ENCODE measurements around the gene SEMA3E. TPM values are rescaled to one million over a fixed set of nuclear protein-coding genes. Genes with fewer than 3 reads are reported as not detected.
"Not testable (repeated sequence)": the region's sequence is repeated elsewhere in the genome, so short reads cannot be mapped to it uniquely, and the experiment has no call there.

The SEMA3E gene
- total RNA-seq, 1 donor from 2014 or later, result 1.2 TPM

DNA sequence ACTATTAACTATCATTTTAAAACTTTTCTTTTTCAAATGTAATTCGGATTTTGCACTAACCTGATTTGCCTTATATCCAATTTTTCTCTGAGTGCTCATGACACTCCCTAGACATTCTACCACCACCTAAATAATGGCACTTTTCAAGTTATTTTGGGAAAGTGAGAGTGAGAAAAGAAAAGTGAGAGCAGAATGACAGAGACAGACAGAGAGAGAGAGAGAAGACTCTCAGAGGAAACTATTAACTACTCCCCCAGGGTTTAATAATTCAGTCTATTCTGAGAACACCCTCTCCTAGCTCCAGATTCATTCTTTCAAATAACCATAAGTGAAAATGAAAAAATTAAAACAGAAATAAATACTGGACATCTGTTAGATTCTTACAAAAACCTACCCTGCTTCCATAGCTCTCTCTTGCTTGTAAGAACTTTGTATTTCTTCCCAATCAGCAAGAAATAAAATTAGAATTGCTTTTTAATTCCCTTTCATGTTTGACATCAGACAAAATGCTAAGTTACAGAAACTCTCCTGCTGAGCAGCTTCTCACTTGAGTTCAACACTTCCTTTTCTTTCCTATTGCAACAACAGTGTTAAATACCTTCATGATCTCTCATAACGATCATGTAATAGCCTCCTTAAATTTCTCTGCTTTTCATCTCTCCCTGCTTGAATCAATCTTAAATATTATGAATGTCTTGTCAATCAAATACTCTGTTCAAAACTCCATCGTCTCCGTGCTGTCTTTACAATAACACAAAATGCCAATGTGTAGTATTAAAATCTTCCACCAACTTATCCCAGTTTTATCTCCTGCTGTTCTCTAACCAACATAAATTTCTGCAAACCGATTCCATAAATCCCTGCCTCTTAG is 191.7 kb downstream of the SEMA3E start:
- DNase-seq (ENCODE audit: extremely low read depth, low read depth, low spot score), result no peak

DNA sequence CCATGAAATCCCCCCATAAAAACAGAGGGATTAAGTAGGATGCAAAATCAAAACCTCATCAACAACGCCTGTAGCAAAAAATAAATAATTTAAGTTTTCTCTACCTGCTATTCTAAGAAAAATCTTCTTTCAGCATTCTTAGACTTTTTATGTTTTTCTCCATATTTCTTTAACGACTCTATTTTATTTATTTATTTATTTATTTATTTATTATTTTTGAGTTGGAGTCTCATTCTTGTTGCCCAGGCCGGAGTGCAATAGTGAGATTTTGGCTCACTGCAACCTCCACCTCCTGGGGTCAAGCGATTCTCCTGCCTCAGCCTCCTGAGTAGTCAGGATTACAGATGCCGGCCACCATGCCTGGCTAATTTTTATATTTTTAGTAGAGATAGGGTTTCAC is 192.5 kb downstream of the SEMA3E start:
- no peak for DNase-seq (ENCODE audit: extremely low read depth, low read depth, low spot score)

DNA sequence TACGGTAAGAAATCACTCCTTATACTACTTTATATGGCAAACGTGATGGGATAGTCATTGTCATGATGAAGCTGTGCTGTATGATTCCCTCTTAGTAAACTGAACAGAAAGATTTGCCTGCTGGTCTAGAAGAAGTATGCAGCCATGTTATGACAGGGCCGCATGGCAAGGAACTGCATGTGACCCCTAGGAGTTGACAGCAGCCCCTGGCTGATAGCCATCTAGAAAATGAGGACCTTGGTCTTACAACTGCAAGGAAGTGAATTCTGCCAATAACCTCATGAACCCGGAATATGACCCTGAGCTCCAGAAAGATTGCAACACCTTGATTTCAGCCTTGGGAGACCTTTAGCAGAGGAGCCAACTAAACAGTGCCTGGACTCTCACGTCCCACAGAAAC is 193.3 kb downstream of the SEMA3E start:
- no peak for DNase-seq (ENCODE audit: extremely low read depth, low read depth, low spot score)

DNA sequence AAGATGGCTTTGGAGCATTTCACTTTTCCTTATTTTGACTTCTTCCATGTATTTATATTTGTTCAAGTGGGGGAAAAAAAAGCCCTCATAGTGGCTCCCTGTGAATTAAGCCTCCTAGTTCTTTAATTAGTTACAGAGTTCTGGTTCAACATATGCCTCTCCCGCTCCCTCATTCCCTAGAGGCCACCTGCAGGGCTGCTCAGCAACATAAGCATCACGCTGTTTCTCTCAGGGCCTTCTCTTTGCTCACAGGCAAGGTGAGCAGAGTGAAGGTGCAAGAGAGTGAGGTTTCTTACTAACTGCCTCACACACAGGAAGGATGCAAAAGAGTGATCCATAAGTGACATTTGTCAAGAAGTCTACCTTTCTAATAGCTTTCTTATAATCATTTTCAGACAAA is 196.7 kb downstream of the SEMA3E start:
- no peak for DNase-seq (ENCODE audit: extremely low read depth, low read depth, low spot score)

DNA sequence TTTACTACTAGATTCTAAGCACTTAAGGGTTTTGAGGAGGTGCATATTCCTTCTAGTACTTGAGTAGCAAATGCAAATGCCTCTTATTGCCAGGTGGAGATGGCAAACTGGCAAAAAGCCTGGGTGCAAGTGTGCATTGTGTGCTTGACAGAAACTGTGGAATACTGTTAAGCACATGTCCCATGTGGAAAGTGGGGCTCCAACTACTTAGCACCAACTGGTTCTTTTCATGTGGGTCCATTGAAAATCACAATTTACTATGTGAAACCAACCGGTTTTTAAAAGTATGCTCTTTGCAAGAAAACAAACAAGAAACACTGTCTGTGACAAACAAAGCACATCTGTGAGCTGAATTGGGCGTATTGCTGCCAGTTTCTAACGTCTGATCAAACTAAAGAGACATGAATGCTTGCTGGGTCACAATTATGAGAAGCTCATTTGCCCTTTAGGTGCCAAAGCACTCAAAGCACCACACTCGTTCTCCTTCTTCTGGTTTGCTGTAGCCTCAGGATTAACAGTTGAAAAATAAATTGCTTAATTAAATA is 197.4 kb downstream of the SEMA3E start:
- DNase-seq (ENCODE audit: extremely low read depth, low read depth, low spot score), result no peak

DNA sequence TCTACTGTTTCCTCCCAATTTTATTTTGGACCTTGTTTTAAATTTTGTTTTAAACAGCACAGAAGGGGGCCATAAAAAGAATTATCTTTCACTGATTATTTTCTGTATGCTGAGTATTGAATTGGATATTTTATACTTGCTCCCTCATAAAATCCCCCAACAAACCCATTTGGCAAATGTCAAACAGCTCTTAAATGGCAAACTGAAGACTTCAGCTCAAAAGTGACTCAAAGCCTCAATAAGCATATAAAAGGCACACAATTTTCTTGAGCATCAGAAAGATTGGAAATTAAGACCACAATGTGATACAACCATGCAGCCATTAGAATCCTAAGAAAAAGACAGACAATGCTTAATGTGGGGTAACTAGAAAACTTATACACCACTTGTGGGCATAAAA is 199.2 kb downstream of the SEMA3E start:
- DNase-seq (ENCODE audit: extremely low read depth, low read depth, low spot score), result no peak

DNA sequence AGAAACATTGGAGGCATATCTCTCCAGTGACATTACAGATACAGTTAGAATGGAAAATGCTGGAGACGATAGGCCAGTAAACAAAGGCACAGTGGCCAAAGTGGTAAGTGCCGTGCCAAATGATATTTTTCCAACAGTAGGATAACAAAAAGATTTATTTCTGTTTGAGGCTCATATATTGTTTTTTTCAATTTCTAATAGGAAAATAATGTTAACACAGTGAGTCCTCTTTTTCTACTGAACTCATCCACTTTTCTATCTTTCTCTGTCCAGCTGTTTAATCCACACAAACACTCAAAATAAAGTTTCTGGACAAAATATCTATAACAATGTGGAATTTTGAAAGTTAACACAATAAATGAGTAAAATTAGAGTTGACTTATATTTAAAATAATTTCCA is 201.3 kb downstream of the SEMA3E start:
- DNase-seq (ENCODE audit: extremely low read depth, low read depth, low spot score), result no peak

DNA sequence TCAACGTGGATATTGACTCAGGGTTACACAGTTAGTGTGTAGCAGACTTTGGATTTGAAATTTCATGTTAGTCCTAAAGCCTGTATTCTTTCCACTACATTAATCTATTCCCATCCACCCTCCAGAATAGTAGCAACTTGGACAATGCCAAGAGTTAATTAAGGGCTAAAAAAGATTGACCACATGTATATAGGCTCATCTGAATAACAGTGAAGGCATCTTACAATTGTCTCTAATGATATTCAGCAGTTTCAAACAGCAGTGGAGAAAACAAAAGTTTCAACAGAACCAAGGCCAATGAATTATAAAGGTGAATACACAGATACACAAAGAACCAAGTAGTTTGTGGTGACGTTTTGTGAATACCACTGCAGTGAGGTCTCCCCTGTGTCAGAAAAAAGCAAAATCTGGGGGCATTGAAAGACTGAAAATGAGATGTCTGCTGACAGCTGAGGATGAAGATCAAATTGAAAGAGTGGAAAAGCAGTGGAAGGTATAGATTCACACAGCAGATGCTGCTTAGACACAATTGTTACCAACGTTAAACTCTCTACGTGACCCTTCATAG is 202.8 kb downstream of the SEMA3E start:
- no peak for DNase-seq (ENCODE audit: extremely low read depth, low read depth, low spot score)

DNA sequence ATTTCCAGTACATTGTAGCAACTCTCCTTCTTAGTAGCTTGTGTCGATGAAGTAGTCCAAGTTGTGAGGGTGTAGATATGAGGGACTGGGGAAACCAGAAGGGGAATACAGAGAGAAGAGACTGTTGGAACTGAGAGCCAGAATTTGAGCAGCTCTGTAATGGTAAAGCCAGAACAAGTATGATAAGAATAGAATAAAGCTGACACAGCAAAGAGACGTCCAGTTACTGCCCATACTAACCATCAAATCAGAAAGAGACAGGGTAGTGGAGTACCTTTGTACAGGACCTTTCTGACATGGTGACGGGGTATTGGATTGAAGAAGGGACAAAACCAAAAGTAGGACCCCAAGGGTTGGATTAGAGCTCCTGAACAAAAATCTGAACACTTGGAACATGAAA is 206.0 kb downstream of the SEMA3E start:
- no peak for DNase-seq (ENCODE audit: extremely low read depth, low read depth, low spot score)

DNA sequence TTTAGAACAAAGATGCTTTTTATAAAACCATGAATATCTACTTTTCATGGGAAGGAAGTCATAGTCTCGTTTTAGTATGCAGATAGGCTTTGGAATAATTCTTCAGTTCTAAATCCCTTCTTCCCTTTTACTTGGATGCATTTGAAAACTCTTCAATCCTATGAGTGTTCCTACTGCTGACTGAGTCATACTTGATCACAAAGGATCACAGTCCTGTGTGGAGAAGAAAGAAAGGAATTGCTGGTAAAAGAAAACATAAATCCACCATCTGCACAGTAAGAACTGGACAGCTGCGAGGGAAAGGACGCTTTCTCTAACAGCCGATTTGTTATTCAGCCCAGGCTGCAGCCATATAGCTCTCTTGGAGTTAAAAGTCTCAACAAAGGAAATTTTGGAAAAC is 209.9 kb downstream of the SEMA3E start:
- no peak for DNase-seq (ENCODE audit: extremely low read depth, low read depth, low spot score)

DNA sequence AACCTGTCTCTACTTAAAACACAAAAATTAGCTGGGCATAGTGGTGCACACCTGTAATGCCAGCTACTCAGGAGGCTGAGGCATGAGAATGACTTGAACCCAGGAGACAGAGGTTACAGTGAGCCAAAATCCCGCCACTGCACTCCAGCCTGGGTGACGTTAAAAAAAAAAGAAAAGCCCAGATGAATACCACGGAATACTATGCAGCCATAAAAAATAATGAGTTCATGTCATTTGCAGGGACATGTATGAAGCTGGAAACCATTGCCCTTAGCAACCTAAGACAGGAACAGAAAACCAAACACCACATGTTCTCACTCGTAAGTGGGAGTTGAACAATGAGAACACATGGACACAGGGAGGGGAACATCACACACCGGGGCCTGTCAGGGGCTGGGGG is 218.7 kb downstream of the SEMA3E start:
- DNase-seq (ENCODE audit: extremely low read depth, low read depth, low spot score), result not testable (repeated sequence)

DNA sequence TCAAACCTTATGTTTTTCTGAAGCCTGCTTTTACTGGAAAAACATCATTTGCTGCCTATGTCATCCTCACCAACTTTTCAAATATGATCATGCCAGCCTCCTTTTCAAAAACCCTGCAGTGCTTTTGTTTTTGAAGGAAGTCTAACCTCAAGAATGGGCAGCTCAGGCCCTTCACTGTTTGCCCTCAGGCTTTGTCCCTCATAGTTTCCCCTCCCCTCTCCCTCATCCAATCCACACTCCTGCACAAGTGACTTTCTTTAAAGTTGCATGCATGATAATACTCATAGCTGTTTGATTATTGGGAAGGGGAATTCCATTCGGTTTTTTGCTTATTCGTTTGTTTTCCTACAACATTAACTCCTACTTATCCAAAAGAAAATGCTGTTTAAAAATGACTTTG is 219.4 kb downstream of the SEMA3E start:
- DNase-seq (ENCODE audit: extremely low read depth, low read depth, low spot score), result no peak

DNA sequence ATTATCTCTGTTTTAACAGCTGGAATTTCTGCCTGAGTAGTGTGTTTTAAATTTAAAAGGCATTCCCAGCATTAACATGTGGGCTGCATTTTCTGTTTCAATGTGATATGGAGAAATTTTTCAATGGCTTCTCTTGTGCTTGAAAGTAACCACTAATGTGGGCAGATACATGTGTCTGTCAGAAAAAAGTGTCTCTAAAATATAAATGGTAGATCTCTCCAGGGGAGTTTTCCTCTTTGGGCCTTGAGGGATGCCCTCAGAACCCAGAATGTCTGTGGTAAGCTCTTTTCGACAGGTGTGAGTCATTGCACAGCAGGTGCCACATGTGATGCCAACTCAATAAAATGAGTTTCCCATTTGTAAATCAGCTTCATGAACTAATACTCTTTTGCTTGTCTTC is 221.1 kb downstream of the SEMA3E start:
- no peak for DNase-seq (ENCODE audit: extremely low read depth, low read depth, low spot score)

DNA sequence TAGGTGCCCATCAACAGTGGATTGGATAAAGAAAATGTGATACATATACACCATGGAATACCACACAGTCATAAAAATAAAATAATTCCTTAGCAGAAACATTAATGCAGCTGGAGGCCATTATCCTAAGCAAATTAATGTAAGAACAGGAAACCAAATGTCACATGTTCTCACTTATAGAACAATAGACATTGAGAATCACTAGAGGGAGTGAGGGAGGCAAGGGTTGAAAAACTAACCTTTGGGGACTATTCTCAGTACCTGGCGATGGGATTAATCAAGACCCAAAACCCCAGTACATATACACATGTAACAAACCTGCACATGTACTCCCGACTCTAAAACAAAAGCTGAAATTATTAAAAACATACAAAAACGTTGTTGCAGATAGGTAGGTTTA is 222.6 kb downstream of the SEMA3E start:
- DNase-seq (ENCODE audit: extremely low read depth, low read depth, low spot score), result no peak

DNA sequence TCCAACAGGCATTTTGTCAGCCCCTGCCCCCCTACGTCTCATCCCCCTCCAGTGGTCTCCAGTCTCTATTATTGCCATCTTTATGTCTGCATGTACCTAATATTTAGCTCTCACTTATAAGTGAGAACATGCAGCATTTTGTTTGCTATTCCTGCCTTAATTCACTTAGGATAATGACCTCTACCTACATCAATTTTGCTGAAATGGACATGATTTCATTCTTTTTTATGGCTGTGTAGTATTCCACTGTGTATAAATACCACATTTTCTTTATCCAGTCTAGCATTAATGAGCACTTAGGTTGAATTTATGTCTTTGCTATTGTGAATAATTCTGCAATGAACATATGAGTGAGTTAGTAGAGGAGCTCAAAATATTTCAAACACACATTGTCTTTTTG is 229.9 kb downstream of the SEMA3E start:
- no peak for DNase-seq (ENCODE audit: extremely low read depth, low read depth, low spot score)

DNA sequence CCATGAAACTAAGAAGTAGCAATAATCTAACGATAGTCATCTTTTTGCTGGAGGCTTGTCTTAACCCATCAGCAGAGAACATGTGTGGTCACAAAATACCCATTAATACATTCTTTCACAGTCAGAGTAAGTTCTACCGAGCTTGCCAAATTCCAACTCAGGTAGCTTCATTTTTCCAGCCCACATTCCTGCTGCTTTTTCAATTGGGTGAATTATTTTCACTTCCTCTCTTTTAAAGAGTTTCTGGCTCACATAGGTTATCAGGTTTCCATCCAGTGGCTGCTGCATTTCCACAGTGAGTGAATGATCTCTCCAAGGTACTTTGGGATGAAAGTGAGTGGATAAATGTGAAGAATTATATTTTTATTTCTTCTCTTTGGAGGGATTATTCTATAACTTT is 233.1 kb downstream of the SEMA3E start:
- DNase-seq (ENCODE audit: extremely low read depth, low read depth, low spot score), result no peak

DNA sequence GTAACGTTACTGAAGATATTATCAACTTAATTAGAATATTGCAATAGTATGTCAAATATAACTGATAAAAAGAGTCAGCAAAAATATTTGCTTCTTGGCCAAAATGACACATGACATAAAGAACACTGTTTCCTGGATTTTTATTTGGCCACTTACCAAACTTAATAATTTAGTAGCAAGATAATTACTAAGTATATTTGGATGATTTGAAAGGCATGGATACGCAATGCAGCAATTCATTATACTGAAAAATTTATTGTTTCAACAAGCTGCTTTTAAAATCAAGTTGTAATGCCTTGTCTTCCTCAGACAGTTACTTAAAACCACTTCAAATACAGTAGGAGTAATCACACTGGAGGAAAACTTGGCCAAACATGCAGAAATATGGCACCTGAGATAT is 234.0 kb downstream of the SEMA3E start:
- DNase-seq (ENCODE audit: extremely low read depth, low read depth, low spot score), result no peak

DNA sequence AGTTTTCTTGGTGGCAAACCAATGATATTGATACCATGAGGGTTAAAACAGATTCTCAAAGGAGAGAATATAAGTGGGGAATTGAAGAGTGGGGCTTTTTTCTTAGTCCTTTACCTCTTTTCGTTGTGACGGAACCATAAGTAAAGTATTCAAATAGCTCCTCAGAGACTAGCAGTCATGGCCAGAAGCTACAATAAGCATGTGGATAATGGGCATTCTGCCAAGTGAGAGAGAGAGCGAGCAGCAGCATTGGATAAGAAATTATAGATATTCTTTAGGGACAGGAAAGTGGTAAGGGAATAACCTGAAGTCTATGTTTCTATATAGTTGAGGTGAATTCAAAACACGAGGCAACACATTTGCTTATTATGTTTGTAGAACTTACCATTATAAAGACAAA is 235.1 kb downstream of the SEMA3E start:
- no peak for DNase-seq (ENCODE audit: extremely low read depth, low read depth, low spot score)

DNA sequence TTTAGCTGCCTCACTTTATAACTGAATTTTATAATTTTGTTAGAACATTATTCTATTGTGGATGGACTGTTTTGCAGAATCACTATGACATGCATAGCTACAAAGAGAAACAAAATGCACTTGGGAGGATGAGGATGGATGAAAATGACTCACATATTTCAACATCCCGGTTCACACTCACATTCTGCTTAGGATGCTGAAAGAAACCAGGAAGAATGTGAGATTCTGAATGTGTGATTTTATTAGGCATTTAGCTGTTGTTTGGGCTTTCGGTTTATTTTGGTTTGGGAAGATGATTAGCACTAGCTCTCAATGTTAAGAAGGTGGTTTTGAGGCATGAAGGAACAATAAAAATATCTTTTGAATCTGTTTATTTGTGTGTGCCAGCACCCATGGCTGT is 235.5 kb downstream of the SEMA3E start:
- no peak for DNase-seq (ENCODE audit: extremely low read depth, low read depth, low spot score)

DNA sequence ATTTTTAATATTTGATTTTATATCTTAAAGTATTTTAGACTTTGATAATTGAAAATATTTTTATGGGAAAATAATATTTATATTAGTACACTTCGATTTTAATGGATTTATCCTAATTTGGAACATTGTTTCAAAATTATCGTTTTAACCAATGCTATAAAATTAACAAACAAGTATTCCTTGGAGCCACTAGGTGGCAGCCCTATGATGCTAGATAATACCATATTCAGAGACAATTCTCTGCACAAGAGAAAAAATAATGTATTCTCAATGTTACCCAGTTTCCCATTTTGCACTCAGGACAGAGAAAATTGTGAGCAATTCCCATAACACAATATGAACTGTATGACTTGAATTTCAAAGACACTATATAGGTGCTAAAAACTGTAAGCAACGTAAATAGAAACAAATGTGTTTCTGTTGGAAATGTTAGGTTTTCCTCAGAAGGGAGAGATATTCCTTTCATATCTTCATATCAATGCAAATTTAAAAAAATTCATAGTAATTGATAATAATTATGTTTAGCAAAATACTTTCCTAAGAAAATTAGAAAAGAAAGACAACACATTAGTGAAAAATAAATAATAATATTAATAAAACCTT is 237.8 kb downstream of the SEMA3E start:
- DNase-seq (ENCODE audit: extremely low read depth, low read depth, low spot score), result peak; percentile 29

DNA sequence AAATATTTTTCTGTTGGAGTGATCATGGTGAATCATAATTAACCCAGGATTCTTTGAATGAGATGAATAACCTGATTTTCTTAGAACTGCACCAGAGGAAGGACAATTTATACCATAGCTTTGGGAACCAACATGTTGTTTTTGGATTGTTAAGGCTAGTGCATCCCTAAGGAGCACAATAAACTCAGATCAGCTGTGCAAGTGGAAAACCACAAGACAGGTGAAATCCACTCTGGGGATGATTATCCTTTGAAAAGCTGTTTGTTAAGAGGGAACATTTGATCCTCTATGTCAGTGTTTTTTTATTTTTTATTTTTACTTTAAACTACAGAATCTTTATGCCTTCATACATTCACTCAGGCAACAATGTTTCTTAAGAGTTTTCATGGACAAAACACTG is 254.2 kb downstream of the SEMA3E start:
- DNase-seq (ENCODE audit: extremely low read depth, low read depth, low spot score), result no peak

DNA sequence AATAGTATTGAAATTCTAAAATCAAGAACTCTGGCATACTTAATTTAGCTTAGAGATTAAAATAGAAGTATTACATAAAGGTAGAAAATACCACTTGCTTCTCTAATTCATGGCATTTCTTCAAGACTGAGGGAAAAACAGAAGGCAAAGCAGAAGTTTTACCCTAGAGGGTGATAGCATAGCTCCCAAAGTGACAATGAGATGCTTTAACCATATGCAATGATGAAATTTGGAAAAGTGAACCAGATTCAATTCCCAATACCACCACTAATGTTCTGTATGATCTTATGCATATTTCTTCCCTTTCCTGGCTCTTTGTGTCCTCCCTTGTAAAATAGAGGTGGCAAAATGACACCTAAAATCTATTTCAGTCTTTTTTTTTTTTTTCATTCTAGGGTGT is 260.5 kb downstream of the SEMA3E start:
- no peak for DNase-seq (ENCODE audit: extremely low read depth, low read depth, low spot score)
